Sigmoid colon (tissue), 7 donors: ENCODE measurements around the gene DACT3. TPM values are rescaled to one million over a fixed set of nuclear protein-coding genes. Genes with fewer than 3 reads are reported as not detected.

ENCODE experiments used
- DNase-seq: peaks from one replicate; pipeline ENCODE4 v3.0.0-alpha.2; 2019
- H3K27ac ChIP-seq, 4 donors: fragments of 200-600 bp; sonication (generic); one replicate each; pipeline ENCODE4 v1.5.1; 2016 to 2019; ENCODE audit warnings: mild to moderate bottlenecking in 1 of 4
- H3K27me3 ChIP-seq, 3 donors: fragments of 200-600 bp; sonication (generic); one replicate each; pipeline ENCODE4 v1.5.1; 2019; ENCODE audit warnings: mild to moderate bottlenecking in 1 of 3
- H3K36me3 ChIP-seq, 4 donors: fragments of 200-600 bp; sonication (generic); one replicate each; pipeline ENCODE4 v1.5.1; 2016 to 2019
- H3K4me1 ChIP-seq, 4 donors: fragments of 200-600 bp; sonication (generic); one replicate each; pipeline ENCODE4 v1.5.1; 2017 to 2019
- H3K4me3 ChIP-seq, 4 donors: fragments of 200-600 bp; sonication (generic); one replicate each; pipeline ENCODE4 v1.5.1; 2017 to 2019; ENCODE audit warnings: mild to moderate bottlenecking in 2 of 4, moderate library complexity in 1 of 4
- H3K9me3 ChIP-seq, 4 donors: fragments of 200-600 bp in 3 of 4; sonication (generic) in 3 of 4; one replicate each; pipeline versions ENCODE4 v1.5.1 to v1.6.1; 2013 to 2019
- CTCF ChIP-seq, 4 experiments: fragments of 450-650 bp in 3 of 4; fragments of 200-600 bp in 1 of 4; IDR thresholded peaks; one replicate each; pipeline ENCODE4 v1.5.1; 2016 to 2019; ENCODE audit warnings: antibody characterized with exemption in 4 of 4, mild to moderate bottlenecking in 3 of 4, moderate library complexity in 2 of 4
- EP300 ChIP-seq, 4 donors: sonication (generic); formaldehyde crosslinking; IDR thresholded peaks; one replicate each; pipeline ENCODE4 v1.6.1; 2017; ENCODE audit warnings: antibody characterized with exemption in 4 of 4
- POLR2A ChIP-seq, 2 donors: fragments of 450-650 bp; IDR thresholded peaks; one replicate each; pipeline ENCODE4 v1.6.1; 2016; ENCODE audit warnings: antibody characterized with exemption in 2 of 2, mild to moderate bottlenecking in 2 of 2, moderate library complexity in 2 of 2
- POLR2AphosphoS5 ChIP-seq, 4 donors: sonication (generic); formaldehyde crosslinking; IDR thresholded peaks; one replicate each; pipeline ENCODE4 v1.6.1; 2017; ENCODE audit warnings: antibody characterized with exemption in 4 of 4
- WGBS, 2 donors: extraction: QIAGEN DNeasy Blood & Tissue Kit; methylation state at CpG; one replicate each; pipeline ENCODE4 v1.1.7; 2013; 5-methylcytosine and 5-hydroxymethylcytosine counted together
- intact Hi-C: fragments of 100-400 bp; cut with DNase I; formaldehyde crosslinking; loops from one replicate; pipeline ENCODE4 v1.15.1; 2023
- polyA plus RNA-seq, 3 donors: library from polyadenylated mRNA; stranded (reverse); fragments of 200-250 nt; gene quantifications; one replicate each; pipeline ENCODE4 v1.2.3, GENCODE V29; 2013
- total RNA-seq, 4 donors: library from RNA; depleted of rRNA; stranded (reverse); fragments of >200 nt; gene quantifications; one replicate each; pipeline ENCODE4 v1.1.0, GENCODE V29; 2016
- donor health status: healthy with polysubstance abuse.
- donor health status: Bipolar disorder and iron deficiency.
- donor health status: healthy.

The DACT3 gene
- total RNA-seq (10 to 100 TPM; 23.7 to 87.2 (median 48.6) TPM), polyA plus RNA-seq (1 to 10 TPM in 2 of 3 donors, under 1 TPM in 1; 0.46 to 2.9 (median 1.8) TPM)

GRCh38 chr19:46661020-46661731, at the start of gene DACT3:
TSS of gene DACT3 (minus strand) at chr19:46661182. CDS start at chr19:46661064, 118 bp downstream.
- no peaks in the 10 kb centered on the region for H3K9me3 ChIP-seq
- peak within 1 kb of the TSS; percentile 93 to 99 (median 98) for H3K27ac ChIP-seq
- 1% methylated on average over 61 of the region's 61 CpGs for WGBS, 2 donors
- DNase-seq, result peak; percentile 100
- peak in 1 of 4 experiments; percentile 10 for TF ChIP-seq CTCF (IDR thresholded peaks at IDR 0.05)
- peak in 1 of 4 donors; percentile 3 for TF ChIP-seq EP300 (IDR thresholded peaks at IDR 0.05)
- TF ChIP-seq POLR2A (IDR thresholded peaks at IDR 0.05), result peak in 1 of 2 donors; percentile 31
- peak; percentile 35 to 87 (median 70) for TF ChIP-seq POLR2AphosphoS5 (IDR thresholded peaks at IDR 0.05)
- H3K4me1 ChIP-seq, result peaks cover 0 to 41% (median 29%) of the 10 kb centered on the region in 4 donors
- H3K4me3 ChIP-seq, result peak within 1 kb of the TSS; percentile 83 to 93 (median 88)
- H3K27me3 ChIP-seq, result no peaks in the 10 kb centered on the region
- peaks cover 0 to 5% (median 0%) of the 10 kb centered on the region in 4 donors for H3K36me3 ChIP-seq
- intact Hi-C loops, result no loop called here

DNA sequence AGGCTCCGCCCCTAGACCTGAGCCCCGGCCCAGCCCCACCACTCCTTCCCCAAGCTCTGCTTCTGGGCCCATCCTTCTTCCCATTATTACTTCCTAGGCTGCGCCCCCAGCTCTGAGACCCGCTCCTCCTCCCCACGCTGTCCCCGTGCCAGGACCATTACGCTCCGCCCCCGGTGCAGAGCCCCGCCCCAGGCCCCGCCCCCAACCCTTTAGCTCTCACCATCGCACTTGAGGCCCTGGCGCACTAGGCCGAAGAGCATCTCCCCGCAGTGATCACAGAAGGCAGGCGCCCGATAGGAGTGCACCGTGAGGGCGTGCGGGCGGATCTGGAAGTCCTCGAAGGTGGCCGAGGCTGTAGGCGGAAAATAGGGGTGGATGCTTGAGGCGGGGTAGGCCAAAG, 49.7 kb upstream of the DACT3 start:
- H3K36me3 ChIP-seq, result peaks cover 0 to 46% (median 11%) of the 10 kb centered on the region in 4 donors
- intact Hi-C loops, result no loop called here
- H3K4me3 ChIP-seq, result no peak overlapping the region
- no peak for DNase-seq
- WGBS, 2 donors, result 84 to 89% methylated on average over 25 of the region's 25 CpGs
- no peaks in the 10 kb centered on the region for H3K9me3 ChIP-seq
- H3K4me1 ChIP-seq, result peaks cover 0 to 23% (median 12%) of the 10 kb centered on the region in 4 donors
- TF ChIP-seq POLR2AphosphoS5 (IDR thresholded peaks at IDR 0.05) (no peak), EP300 (IDR thresholded peaks at IDR 0.05) (no peak), CTCF (IDR thresholded peaks at IDR 0.05) (no peak), POLR2A (IDR thresholded peaks at IDR 0.05) (no peak)
- no peak overlapping the region for H3K27ac ChIP-seq
- H3K27me3 ChIP-seq, result no peaks in the 10 kb centered on the region

- DNase-seq, result peak; percentile 85
- Histone ChIP-seq H3K4me3 (no peak overlapping the region), H3K4me1 (no peaks in the 10 kb centered on the region), H3K36me3 (peaks cover 1 to 82% (median 39%) of the 10 kb centered on the region in 4 donors), H3K9me3 (no peaks in the 10 kb centered on the region), H3K27ac (no peak overlapping the region), H3K27me3 (no peaks in the 10 kb centered on the region)
- intact Hi-C loops, result loop anchor here (1.0 to 5.0 kb wide), 2 partner anchors 24 to 43 kb away; partner anchors contain the start of genes FKRP and STRN4
- 29 to 39% methylated on average over 21 of the region's 21 CpGs for WGBS, 2 donors
- TF ChIP-seq POLR2A (IDR thresholded peaks at IDR 0.05) (no peak), CTCF (IDR thresholded peaks at IDR 0.05) (peak; percentile 82 to 97 (median 90)), EP300 (IDR thresholded peaks at IDR 0.05) (no peak)
Measured at GRCh38 chr19:46704379-46705076, 43.5 kb upstream of the DACT3 start.

GRCh38 chr19:46700704-46701103, 39.7 kb upstream of the DACT3 start:
- Histone ChIP-seq H3K4me1 (peaks cover 0 to 13% (median 6%) of the 10 kb centered on the region in 4 donors), H3K27me3 (no peaks in the 10 kb centered on the region), H3K27ac (no peak overlapping the region), H3K4me3 (no peak overlapping the region), H3K36me3 (peaks cover 9 to 80% (median 45%) of the 10 kb centered on the region in 4 donors), H3K9me3 (no peaks in the 10 kb centered on the region)
- TF ChIP-seq POLR2A (IDR thresholded peaks at IDR 0.05) (no peak), POLR2AphosphoS5 (IDR thresholded peaks at IDR 0.05) (no peak), EP300 (IDR thresholded peaks at IDR 0.05) (no peak), CTCF (IDR thresholded peaks at IDR 0.05) (no peak)
- DNase-seq, result no peak
- WGBS, 2 donors, result 92 to 94% methylated on average over 13 of the region's 13 CpGs
- intact Hi-C loops, result loop anchor here (5.0 kb wide), 1 partner anchor 47 kb away; the partner anchor contains the start of genes FKRP and STRN4
